C4-2B (cell line): ENCODE data around the gene FOCAD.

Experiments used
- CTCF ChIP-seq: fragments of 450-650 bp; conservative IDR thresholded peaks from 2 replicates; pipeline ENCODE4 v1.5.1; 2017; ENCODE audit warnings: mild to moderate bottlenecking
- ZFX ChIP-seq: fragments of 450-650 bp; IDR thresholded peaks from 2 replicates; pipeline ENCODE4 v1.6.1; 2017

- no peak for TF ChIP-seq CTCF
- TF ChIP-seq ZFX, result no peak
Observed at GRCh38 chr9:20811872-20812271, 127.8 kb downstream of the FOCAD start.
